ENCODE data around the gene VSIR.

Gene VSIR

GRCh38 chr10:71765906-71766716 lies 7.2 kb downstream of the VSIR start:
- in situ Hi-C loops (cut with HindIII; ENCODE audit: low sequenced_read_pairs), result no loop called here

DNA sequence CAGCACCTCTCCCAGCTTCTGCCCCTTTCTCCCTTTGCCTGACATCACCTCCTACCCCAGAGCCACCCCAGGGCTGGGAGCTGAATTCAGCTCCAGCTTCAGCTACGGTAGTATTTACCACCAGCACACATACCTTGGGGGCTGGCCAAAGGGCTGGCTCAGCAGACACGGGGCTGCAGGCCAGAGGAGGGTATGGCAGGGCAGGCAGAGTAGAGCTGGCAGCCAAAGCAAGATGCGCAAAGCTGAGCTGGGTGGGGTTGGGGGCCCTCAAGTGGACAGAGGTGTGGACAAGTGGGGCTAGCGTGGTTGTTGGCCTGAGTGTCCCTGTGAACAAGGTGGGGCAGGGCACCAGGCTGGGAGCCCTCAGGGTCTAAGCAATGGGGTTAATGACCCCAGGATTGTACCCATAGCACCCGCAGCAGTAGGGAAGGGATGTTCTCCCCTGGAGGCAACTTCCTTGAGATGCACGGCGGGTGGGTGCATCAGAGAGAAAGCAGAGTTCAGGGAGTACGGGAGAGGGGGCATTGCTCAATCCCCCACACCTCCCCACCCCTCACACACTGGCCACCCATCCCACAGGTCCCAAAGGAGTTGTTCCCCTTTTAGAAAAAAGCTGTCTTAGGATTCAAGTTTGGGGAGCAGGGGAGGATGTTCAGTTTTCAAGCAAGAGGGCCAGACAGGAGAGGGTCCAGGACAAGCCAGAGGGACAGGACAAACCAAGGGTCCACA lies 8.0 kb downstream of the VSIR start:
- in situ Hi-C loops (cut with HindIII; ENCODE audit: low sequenced_read_pairs), result no loop called here

- in situ Hi-C loops (cut with HindIII; ENCODE audit: low sequenced_read_pairs), result no loop called here
These were observed 9.8 kb downstream of the VSIR start for GRCh38 chr10:71763352-71764127.

GRCh38 chr10:71762324-71762723 lies 11.0 kb downstream of the VSIR start:
- in situ Hi-C loops (cut with HindIII; ENCODE audit: low sequenced_read_pairs), result no loop called here

DNA sequence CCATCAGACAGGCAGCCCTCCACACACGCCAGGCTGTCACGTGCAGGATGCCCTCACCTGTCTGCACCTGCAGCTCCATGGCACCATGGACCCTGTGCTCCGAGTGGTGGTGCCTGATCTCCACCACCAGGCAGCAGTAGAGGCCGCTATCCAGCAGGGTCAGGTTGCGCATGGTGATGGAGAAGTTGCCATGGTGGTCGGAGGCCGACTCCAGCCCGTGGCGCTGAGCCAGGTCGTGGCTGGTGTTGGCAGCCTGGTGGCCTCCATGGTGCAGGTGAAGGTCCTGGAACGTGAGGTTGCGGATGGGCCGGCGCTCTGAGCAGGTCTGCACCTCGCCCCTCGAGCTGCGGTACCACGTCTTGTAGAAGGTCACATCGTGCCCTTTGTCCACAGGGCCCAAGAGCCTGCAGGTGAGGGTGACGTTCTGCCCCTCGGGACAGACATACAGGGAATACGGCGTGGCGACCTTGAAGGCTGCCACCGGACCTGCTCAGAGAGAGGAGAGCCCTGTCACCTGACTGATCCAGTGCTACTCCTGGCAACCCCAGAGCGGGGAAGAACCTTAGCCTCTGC lies 11.7 kb downstream of the VSIR start:
- in situ Hi-C loops (cut with HindIII; ENCODE audit: low sequenced_read_pairs), result no loop called here

GRCh38 chr10:71761105-71761511 lies 12.2 kb downstream of the VSIR start:
- in situ Hi-C loops (cut with HindIII; ENCODE audit: low sequenced_read_pairs), result no loop called here

- in situ Hi-C loops (cut with HindIII; ENCODE audit: low sequenced_read_pairs), result no loop called here
These were observed 15.9 kb downstream of the VSIR start for GRCh38 chr10:71757399-71757922.

- in situ Hi-C loops (cut with HindIII; ENCODE audit: low sequenced_read_pairs), result no loop called here
These were observed 16.8 kb downstream of the VSIR start for GRCh38 chr10:71756311-71757191.

DNA sequence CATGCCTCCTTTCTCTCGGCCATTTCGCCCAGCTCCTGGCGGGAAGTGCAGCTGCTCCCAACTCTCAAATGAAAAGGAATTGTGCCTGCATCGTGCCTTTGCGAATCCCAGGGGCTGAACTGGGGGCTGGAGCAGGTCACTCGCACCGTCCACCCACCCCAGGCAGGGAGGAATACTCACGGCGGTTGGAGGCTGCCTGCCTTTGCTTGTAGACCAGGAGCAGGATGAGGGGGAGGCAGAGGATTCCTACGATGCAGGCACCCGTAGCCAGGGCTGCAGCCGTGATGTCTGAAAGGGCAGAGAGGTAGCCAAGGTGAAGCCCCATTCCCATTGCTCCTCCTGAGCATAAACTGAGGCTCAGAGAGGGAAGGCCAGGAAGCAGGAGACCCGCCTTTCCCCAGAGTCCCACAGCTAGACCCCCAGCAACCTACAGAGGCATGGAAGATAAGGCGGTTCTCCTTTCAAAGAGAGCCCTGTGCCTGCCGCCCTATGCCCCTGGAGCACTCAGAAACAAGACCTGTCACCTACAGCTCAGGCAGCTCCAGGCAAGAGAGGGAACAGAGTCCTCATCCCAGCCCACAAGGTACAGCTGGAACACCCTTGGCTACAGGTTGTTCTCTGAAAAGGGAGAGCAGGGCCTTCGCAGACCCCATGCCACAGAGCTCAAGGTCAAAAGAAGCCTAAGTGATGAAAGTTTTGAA lies 18.0 kb downstream of the VSIR start:
- in situ Hi-C loops (cut with HindIII; ENCODE audit: low sequenced_read_pairs), result no loop called here

- in situ Hi-C loops (cut with HindIII; ENCODE audit: low sequenced_read_pairs), result no loop called here
These were observed 18.8 kb downstream of the VSIR start for GRCh38 chr10:71754562-71754961.

- in situ Hi-C loops (cut with HindIII; ENCODE audit: low sequenced_read_pairs), result no loop called here
These were observed 19.3 kb downstream of the VSIR start for GRCh38 chr10:71753960-71754505.

DNA sequence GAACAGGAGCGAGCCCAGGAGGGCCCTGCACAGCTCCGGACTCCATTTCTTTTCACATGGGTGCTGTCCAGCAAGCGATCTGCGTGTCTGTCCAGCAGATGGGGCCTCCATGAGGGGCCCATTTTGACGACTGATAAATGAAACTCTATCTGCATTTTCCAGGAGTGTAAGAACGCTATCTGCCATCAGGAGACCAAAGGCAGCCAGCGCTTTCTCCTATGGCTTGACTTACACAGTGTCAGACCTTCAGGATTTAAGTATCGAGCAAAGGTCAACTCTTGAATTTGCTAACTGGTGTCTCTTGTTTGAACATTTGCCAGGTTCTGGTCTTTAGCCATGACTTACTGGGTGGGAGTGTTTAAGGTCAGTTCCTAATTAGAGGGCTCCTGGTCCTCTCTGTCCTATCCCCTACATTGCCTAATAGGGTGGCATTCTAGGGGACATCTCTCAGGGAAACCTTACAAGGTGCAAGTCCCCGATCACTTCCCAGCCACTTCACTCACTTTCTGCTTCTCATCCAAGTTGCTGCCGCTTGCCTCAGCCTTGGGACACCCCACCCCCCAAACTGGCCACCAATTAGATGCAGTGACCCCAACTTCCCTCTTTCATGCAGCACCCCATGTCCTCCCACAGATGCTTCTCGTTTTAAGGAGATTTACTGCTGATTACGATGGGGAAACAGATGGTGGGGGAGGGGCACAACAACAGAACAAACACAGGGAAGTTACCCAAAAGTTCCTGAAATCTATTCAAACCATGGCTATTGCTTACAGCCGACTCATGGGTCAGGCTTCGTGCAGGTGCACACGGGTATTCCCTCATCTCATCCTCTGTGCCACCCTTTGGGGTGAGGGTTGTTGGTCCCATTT lies 20.0 kb downstream of the VSIR start:
- in situ Hi-C loops (cut with HindIII; ENCODE audit: low sequenced_read_pairs), result no loop called here

DNA sequence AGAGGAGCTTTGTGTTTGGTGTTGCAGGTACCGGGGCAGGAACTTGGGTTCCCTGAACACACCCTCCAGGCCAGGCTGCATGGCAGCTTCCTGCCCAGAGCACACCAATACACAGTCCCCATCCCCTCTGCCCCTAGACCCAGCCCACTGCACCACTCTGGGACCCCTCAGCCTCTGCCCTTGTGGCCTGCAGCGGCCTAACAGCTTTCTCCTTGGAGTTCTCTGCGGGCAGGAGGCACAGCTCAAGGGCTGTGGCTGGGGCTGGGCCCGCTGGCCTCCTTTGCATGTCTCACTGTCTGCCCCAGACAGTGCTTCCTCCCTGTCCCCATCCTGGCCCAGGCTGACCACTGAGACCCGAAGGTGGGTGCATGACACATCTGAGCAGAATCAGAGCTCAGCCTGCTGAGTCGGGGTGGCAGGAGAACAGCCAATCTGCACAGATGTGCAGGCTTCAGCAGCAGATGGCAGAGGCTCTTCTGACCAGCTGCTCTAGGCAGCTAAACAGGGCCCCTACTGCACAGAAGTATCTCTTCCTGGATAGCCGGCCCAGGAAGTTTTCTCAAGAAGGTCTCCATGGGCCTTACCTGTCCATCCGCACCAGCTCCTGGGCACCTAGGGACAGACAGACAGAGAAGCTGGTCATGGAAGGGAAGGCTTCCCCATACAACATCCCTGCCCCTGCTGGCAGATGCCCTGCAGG lies 20.8 kb downstream of the VSIR start:
- in situ Hi-C loops (cut with HindIII; ENCODE audit: low sequenced_read_pairs), result no loop called here

- in situ Hi-C loops (cut with HindIII; ENCODE audit: low sequenced_read_pairs), result no loop called here
These were observed 21.6 kb downstream of the VSIR start for GRCh38 chr10:71751515-71752224.

GRCh38 chr10:71750986-71751385 lies 22.3 kb downstream of the VSIR start:
- in situ Hi-C loops (cut with HindIII; ENCODE audit: low sequenced_read_pairs), result no loop called here

GRCh38 chr10:71750124-71750841 lies 23.0 kb downstream of the VSIR start:
- in situ Hi-C loops (cut with HindIII; ENCODE audit: low sequenced_read_pairs), result no loop called here
